ENCODE results near the gene SFXN5.

DNA sequence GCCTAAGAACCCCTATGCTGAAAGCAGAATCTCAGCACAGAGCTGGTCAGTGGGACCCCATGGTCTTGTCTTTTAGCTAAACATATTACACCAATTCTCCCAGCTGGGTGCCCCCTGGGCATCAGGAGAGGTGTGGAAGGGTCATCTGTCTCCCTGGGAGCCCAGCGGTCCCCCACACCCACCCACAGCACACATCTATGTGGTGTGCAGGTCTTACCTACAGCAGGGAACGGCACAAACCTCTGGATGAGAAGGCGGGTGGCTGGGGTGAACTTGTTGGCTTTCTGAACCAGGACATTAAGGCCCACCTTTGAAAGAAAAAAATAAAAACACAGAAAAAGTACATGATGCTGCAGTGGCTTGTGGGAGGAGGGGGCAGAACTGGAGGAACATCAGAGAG lies 83.5 kb downstream of the SFXN5 start:
- TF ChIP-seq, protein P1, sequence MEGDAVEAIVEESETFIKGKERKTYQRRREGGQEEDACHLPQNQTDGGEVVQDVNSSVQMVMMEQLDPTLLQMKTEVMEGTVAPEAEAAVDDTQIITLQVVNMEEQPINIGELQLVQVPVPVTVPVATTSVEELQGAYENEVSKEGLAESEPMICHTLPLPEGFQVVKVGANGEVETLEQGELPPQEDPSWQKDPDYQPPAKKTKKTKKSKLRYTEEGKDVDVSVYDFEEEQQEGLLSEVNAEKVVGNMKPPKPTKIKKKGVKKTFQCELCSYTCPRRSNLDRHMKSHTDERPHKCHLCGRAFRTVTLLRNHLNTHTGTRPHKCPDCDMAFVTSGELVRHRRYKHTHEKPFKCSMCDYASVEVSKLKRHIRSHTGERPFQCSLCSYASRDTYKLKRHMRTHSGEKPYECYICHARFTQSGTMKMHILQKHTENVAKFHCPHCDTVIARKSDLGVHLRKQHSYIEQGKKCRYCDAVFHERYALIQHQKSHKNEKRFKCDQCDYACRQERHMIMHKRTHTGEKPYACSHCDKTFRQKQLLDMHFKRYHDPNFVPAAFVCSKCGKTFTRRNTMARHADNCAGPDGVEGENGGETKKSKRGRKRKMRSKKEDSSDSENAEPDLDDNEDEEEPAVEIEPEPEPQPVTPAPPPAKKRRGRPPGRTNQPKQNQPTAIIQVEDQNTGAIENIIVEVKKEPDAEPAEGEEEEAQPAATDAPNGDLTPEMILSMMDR (conservative IDR thresholded peaks at IDR 0.05 in 1 of 2, IDR thresholded peaks at IDR 0.05 in 1 of 2; ENCODE audit: extremely low read depth in 1 of 2, insufficient read depth in 1 of 2, low read depth in 1 of 2, low read length in 2 of 2): no peak
- no peak for TF ChIP-seq EZH2 (IDR thresholded peaks at IDR 0.05; ENCODE audit: borderline replicate concordance, low read length)
